Mucosa of descending colon (tissue), 3 donors: Measurements from ENCODE around the gene PLCB4. TPM values are rescaled to one million over a fixed set of nuclear protein-coding genes. Genes with fewer than 3 reads are reported as not detected.

Experiments
- ATAC-seq: fragments of 200-7000 bp; cut with Tn5 transposase; one replicate; pipeline ENCODE4 v1.9.1; 2020; ENCODE audit warnings: mild to moderate bottlenecking, moderate library complexity
- DNase-seq, 3 donors: peaks; one replicate each; pipeline ENCODE4 v3.0.0-alpha.2; 2020
- H3K36me3 ChIP-seq: fragments of 200-600 bp; one replicate; pipeline ENCODE4 v1.8.0; 2021; ENCODE audit warnings: low read depth, mild to moderate bottlenecking
- H3K4me1 ChIP-seq: fragments of 200-600 bp; one replicate; pipeline ENCODE4 v1.8.0; 2021; ENCODE audit warnings: low read depth, mild to moderate bottlenecking
- H3K4me3 ChIP-seq: fragments of 200-600 bp; one replicate; pipeline ENCODE4 v1.8.0; 2021; ENCODE audit warnings: mild to moderate bottlenecking
- H3K9me3 ChIP-seq: fragments of 200-600 bp; one replicate; pipeline ENCODE4 v1.8.0; 2021; ENCODE audit warnings: mild to moderate bottlenecking
- CTCF ChIP-seq: fragments of 200-600 bp; IDR thresholded peaks from one replicate; pipeline ENCODE4 v1.8.0; 2022; ENCODE audit warnings: antibody characterized with exemption, mild to moderate bottlenecking
- intact Hi-C, 2 donors: fragments of 100-400 bp; cut with DNase I in 1 of 2; cut with micrococcal nuclease in 1 of 2; formaldehyde crosslinking; loops; one replicate each; pipeline versions ENCODE4 v1.11.0 to v1.11.1; 2022; cut with DNase I, micrococcal nuclease
- total RNA-seq, 3 donors: library from RNA; stranded (reverse); fragmentation: NEBNext Ultra II Directional in 2 of 3; extraction: Animal tissue kit (Norgen Biotek cat#: 25700) in 2 of 3; gene quantifications; one replicate each; pipeline versions ENCODE4 v1.2.1 to v1.2.4, GENCODE V29; 2021 to 2023
- donor health status: DM: no; HTN: no; CAD: no; lungs with moderate emphysema.
- donor health status: DM: no; HTN: no; CAD: no.
- donor health status: DM: no; HTN: yes; CAD: no.

Gene PLCB4
- total RNA-seq, 3 donors from 2014 or later: 37.8 to 55.0 (median 51.2) TPM

- ATAC-seq: no peak
- H3K4me1 ChIP-seq: no peaks in the 10 kb centered on the region
- no peak for TF ChIP-seq CTCF
Measured at GRCh38 chr20:9141070-9141469, 72.2 kb downstream of the PLCB4 start.

DNA sequence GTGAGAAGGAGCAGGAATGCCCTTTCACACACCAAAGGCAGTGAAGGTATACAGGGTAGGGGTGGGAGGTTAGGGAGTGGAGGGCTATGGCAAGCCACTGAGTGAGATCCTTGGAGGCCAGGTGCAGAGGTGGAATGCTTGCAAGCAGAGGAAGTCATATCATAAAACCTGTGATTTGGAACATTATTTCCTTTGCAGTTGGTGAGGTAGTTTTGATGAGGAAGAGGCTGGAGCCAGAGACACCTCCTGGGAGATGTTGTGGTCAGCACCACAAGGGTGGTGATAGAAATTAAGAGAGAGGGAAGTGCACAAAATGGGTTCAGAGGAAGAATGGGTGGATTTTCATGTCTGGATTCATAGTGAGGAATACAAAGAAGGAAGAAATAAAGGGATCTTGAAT, 73.0 kb downstream of the PLCB4 start:
- TF ChIP-seq CTCF: no peak
- Histone ChIP-seq H3K9me3 (no peaks in the 10 kb centered on the region), H3K36me3 (no peaks in the 10 kb centered on the region), H3K4me3 (no peak overlapping the region), H3K4me1 (no peaks in the 10 kb centered on the region)
- intact Hi-C loops: no loop called here
- DNase-seq (no peak), ATAC-seq (no peak)

More at GRCh38 chr20:9141070-9141469, 72.2 kb downstream of the PLCB4 start:
- intact Hi-C loops: no loop called here
- Histone ChIP-seq H3K4me3 (no peak overlapping the region), H3K9me3 (no peaks in the 10 kb centered on the region), H3K36me3 (no peaks in the 10 kb centered on the region)
- DNase-seq: no peak

GRCh38 chr20:9142809-9143208, 73.9 kb downstream of the PLCB4 start:
- Histone ChIP-seq H3K36me3 (no peaks in the 10 kb centered on the region), H3K9me3 (no peaks in the 10 kb centered on the region), H3K4me1 (no peaks in the 10 kb centered on the region), H3K4me3 (no peak overlapping the region)
- ATAC-seq: no peak
- DNase-seq: no peak
- intact Hi-C loops: no loop called here
- TF ChIP-seq CTCF: no peak

DNA sequence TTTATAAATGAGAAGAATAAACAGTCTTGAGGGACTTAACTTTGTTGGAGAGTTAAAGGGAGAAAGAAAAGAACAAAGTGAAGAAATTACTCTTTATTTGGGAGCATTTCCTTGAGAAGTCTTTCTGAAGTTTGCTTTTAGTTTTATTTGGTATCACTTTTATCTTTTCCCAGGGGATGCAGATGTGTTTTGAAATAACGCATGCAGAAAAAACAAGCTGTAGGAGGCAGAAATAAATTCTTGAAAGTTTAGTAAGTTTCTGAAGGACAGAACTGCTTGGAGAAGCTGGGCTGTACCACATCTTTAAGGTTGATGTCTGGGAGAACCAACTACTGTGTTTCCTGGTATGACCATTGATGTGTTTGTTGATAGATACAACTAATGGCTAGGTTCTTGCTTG, 75.0 kb downstream of the PLCB4 start:
- Histone ChIP-seq H3K4me3 (no peak overlapping the region), H3K36me3 (no peaks in the 10 kb centered on the region), H3K4me1 (no peaks in the 10 kb centered on the region), H3K9me3 (no peaks in the 10 kb centered on the region)
- intact Hi-C loops: no loop called here
- DNase-seq (no peak), ATAC-seq (no peak)
- TF ChIP-seq CTCF: no peak

- no peak for ATAC-seq
- H3K4me1 ChIP-seq: no peaks in the 10 kb centered on the region
- no peak for DNase-seq
- intact Hi-C loops: no loop called here
- H3K36me3 ChIP-seq: no peaks in the 10 kb centered on the region
- no peak for TF ChIP-seq CTCF
- no peak overlapping the region for H3K4me3 ChIP-seq
- H3K9me3 ChIP-seq: no peaks in the 10 kb centered on the region
Measured at GRCh38 chr20:9144643-9145042, 75.8 kb downstream of the PLCB4 start.

GRCh38 chr20:9145142-9145541, 76.3 kb downstream of the PLCB4 start:
- Histone ChIP-seq H3K4me1 (no peaks in the 10 kb centered on the region), H3K9me3 (no peaks in the 10 kb centered on the region), H3K36me3 (no peaks in the 10 kb centered on the region), H3K4me3 (no peak overlapping the region)
- intact Hi-C loops: no loop called here
- DNase-seq: no peak
- ATAC-seq: no peak
- TF ChIP-seq CTCF: no peak
